HG02571 (cell line): Measurements from ENCODE around the gene RBKS.
"Not testable (repeated sequence)": the region's sequence is repeated elsewhere in the genome, so short reads cannot be mapped to it uniquely, and the experiment has no call there.

Experiments used
- ATAC-seq: cut with Tn5 transposase; IDR thresholded peaks from one replicate; pipeline ENCODE4 v1.9.1; 2021; ENCODE audit warnings: mild to moderate bottlenecking, moderate library complexity; ENCODE audit not compliant: unreplicated experiment

Gene RBKS

GRCh38 chr2:27907547-27907946 is 17.4 kb upstream of the RBKS start:
- ATAC-seq, result no peak

GRCh38 chr2:27906074-27906473 is 15.9 kb upstream of the RBKS start:
- no peak for ATAC-seq

DNA sequence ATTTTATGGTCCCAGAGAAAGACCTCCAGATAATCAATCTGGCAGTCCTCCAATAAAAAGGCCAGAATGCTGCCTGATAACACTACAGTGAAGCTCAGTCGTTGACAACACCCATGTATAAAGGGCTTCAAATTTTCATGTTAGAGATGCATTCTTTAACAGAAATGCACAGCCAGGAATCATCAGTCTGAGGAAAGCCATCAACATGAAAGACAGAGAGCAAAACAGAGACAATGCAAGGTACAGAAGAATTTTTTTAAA is 14.1 kb upstream of the RBKS start:
- ATAC-seq, result no peak

- no peak for ATAC-seq
Measured at GRCh38 chr2:27903649-27904404, 13.6 kb upstream of the RBKS start.

GRCh38 chr2:27903018-27903417 is 12.8 kb upstream of the RBKS start:
- no peak for ATAC-seq

DNA sequence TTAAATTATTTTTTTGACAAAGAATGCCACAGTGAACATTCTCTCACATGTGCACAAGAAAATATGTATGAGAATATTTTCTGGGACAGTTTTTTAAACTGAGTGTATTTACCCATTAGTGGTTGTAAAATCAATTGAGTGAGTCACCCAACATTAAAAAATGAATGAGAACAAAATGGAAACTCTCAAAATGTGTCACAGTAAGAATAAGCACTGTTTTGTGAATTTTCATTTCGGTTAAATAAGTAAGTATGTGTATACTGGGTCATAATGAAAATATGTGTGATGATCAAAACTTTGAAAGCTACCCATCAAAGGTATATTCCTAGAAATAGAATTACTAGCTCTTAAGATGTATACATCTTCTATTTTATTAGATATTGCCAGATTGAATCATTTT is 11.9 kb upstream of the RBKS start:
- no peak for ATAC-seq

- ATAC-seq, result no peak
Measured at GRCh38 chr2:27901234-27901633, 11.0 kb upstream of the RBKS start.

DNA sequence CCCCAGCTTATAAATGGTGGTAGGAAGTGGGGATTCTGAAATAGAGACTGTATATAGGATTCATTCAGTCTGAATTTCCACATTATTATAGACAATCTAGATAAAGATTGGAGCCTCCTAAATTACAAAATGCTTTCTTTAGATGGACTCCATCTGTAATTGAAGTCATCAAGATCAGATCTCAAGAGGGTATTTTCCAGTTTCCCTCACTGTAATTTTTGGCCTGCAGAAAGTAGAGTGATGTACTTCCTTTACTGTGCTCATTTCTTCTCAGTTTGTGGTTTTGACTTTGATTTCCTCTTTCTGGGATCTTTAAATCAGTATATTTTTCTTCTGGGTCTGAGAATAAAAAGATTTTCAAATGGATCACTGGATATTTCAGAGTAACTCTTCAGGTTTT is 7.5 kb upstream of the RBKS start:
- no peak for ATAC-seq

GRCh38 chr2:27893006-27893405 is 2.8 kb upstream of the RBKS start:
- no peak for ATAC-seq

- no peak for ATAC-seq
Measured at GRCh38 chr2:27891673-27892105, 1.5 kb upstream of the RBKS start.

DNA sequence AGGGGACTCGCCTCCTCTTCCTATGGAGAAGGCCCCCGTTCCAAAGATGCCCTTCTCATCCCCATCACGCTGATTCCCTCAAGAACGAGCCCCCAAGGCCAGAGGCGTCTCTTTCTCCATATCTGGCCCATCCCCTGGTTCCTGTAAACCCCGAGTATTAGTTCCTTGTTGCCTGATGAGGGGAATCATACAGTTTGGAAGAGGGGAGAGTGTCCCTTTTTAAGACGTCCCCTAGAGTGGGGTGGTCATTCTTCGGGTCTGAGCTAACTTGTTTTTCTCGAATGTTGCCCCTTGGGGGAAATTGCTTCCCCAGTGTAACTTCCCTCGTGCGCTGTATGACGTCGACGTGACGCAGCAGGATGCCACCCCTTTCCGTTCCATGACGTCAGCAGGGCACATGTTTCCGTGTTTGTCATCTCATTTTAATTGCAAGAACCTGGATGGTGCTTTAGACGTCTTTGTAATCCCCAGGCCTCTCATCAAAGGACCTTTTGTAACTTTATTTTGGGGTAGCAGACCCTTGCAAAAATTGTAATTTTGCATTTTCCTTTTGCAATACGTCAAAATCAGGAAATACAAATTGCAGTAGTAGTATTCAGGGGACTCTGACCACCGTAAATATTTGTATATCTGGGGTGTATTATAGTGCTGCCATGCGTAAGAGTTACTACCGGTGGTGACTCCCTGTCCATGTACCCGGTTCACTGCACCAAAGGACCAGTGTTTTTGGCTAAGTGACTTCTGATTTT is 911 bp upstream of the RBKS start:
- peak; percentile 24 for ATAC-seq

- ATAC-seq, result no peak
Measured at GRCh38 chr2:27889774-27890145, 427 bp downstream of the RBKS start.

DNA sequence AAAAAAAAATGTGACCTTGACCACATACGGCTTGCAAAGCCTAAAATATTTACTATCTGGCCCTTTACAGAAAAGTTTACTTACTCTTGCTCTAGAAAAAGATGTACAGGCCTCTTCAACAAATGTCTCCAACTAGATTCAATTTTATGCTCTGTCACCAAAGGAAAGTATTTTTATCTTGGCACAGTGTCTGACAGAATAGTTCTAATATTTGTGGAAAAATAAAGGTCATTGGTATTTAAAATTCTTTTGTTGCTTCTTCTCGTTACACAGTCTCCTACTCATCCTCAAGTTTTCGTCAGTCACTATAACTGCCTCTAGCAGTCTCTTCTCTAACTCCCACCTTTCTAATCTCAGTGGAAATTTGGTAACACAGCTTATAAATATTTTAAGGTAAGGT is 1.4 kb downstream of the RBKS start:
- no peak for ATAC-seq

DNA sequence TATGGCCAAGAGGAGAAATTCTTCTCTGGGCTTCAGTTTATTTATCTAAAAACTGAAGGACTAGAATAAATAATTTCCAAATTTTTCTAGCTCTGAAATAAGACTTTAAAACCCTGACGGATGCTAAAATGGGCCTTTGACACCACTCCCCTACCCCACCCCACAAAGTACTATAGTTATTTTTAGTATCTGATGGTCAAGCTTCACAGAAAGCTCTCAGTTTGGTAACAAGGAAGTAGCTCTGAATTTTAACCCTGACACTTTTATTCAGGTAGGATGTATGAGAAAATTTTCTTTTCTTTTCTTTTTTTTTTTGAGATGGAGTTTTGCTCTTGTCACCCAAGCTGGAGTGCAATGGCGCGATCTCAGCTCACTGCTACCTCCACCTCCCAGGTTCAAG is 2.4 kb downstream of the RBKS start:
- no peak for ATAC-seq

DNA sequence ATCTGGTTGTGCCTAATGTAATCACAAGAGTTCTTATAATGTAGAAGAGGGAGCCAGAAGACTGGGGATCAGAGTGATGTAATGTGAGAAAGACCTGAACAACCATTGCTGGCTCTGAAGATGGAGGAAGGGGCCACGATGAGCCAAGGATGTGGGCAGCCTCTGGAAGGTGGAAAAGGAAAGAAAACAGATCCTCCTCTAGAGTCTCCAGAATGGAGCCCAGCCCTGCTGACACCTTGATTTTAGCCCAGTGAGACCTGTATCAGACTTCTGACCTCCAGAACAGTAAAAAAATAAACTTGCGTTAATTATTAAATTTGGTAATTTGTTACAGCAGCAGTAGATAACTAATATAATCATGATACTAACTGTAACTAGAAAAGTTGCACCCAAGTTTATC is 3.1 kb downstream of the RBKS start:
- no peak for ATAC-seq

DNA sequence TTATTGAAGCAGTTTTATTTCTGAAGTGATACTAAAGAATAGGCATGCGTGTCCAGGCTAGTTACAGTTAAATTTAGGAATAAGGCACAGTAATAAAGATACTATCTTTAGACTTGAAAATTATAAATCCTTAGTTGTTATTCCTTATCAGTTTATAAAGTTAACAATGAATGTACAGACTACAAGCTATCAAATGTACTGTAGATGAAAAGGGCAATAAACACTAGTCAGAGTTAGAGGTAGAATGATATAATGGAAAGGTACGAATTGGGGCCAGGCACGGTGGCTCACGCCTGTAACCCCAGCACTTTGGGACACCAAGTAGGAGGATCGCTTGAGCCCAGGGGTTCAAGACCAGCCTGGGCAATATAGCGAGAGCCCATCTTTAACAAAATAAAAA is 3.9 kb downstream of the RBKS start:
- no peak for ATAC-seq

DNA sequence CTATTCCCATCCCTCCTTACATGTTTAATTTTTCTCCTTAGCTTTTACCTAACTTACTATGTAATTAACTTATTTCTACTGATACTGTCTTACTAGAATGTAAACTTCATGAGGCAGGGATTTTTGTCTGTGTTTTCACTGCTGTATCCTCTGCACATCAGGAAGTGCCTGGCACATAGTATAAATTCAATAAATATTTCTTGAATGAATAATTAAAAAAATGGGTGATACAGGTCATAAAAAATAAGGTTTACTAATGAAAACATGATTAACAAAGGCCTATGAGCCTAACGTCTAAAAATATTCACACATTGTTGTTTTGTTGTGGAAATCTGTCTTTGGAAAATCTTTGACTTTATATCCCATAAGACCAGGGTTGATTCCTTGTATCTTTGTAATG is 4.5 kb downstream of the RBKS start:
- ATAC-seq, result no peak

DNA sequence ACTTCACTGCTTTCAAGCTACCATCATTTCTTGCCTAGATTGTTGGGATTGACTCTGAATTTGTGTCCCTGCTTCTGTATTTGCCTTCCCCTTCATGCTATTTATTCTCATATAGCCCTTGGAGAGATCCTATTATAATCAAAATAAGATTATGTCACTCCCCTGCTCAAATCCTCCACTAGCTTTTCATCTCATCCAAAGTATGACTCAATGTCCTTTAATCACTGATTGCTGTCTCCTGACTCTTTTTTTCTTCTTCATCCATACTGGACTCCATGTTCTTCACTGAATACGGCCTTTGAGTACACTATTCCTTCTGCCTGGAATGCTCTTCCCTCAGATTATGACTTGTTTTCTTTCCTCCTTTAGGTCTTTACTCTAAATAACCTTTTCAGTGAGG is 5.0 kb downstream of the RBKS start:
- ATAC-seq, result no peak

GRCh38 chr2:27884601-27885000 is 5.6 kb downstream of the RBKS start:
- ATAC-seq, result no peak

DNA sequence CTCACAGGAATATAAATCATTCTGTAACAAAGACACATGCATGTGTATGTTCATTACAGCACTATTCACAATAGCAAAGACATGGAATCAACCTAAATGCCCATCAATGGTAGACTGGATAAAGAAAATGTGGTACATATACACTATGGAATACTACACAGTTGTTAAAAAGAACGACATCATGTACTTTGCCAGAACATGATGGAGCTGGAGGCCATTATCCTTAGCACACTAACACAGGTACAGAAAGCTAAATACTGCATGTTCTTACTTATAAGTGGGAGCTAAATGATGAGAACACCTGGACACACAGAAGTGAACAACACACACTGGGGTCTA is 7.6 kb downstream of the RBKS start:
- not testable (repeated sequence) for ATAC-seq

- ATAC-seq, result not testable (repeated sequence)
Measured at GRCh38 chr2:27881815-27882583, 8.2 kb downstream of the RBKS start.

GRCh38 chr2:27878825-27879224 is 11.4 kb downstream of the RBKS start:
- no peak for ATAC-seq
